Mesendoderm (in vitro differentiated cells): ENCODE data around the gene TTLL9.
A peak's percentile ranks its signal among the peaks of the same experiment; 100 is the strongest.

Source experiments
- DNase-seq: peaks from one replicate; pipeline ENCODE4 v3.0.0; 2013
- H2AK5ac ChIP-seq: 2 replicates; pipeline ENCODE4 v1.6.1; 2013; ENCODE audit warnings: low read length, inconsistent platforms
- H2BK120ac ChIP-seq: 2 replicates; pipeline ENCODE4 v1.6.1; 2013; ENCODE audit warnings: low read depth, mild to moderate bottlenecking, low read length, moderate library complexity, mixed read lengths
- H2BK15ac ChIP-seq: replicated peaks from 2 replicates; pipeline ENCODE4 v1.6.1; 2013; ENCODE audit warnings: low read depth, mild to moderate bottlenecking, moderate library complexity
- H2BK5ac ChIP-seq: 2 replicates; pipeline ENCODE4 v1.6.1; 2013; ENCODE audit warnings: low read length, inconsistent platforms
- H3K18ac ChIP-seq: 2 replicates; pipeline ENCODE4 v1.6.1; 2013; ENCODE audit warnings: mild to moderate bottlenecking, low read length, mixed read lengths
- H3K23ac ChIP-seq: one replicate; pipeline ENCODE4 v1.6.1; 2013; ENCODE audit warnings: low read length
- H3K27ac ChIP-seq: 2 replicates; pipeline ENCODE4 v1.5.1; 2013; ENCODE audit warnings: low read depth, mild to moderate bottlenecking, inconsistent platforms, low read length, moderate library complexity
- H3K27me3 ChIP-seq: 2 replicates; pipeline ENCODE4 v1.6.1; 2013; ENCODE audit warnings: low read length, control low read depth, mild to moderate bottlenecking, inconsistent platforms; ENCODE audit not compliant: insufficient read depth, poor library complexity
- H3K36me3 ChIP-seq: 2 replicates; pipeline ENCODE4 v1.6.1; 2013; ENCODE audit warnings: low read length, inconsistent platforms; ENCODE audit not compliant: control insufficient read depth, insufficient read depth
- H3K4ac ChIP-seq: one replicate; pipeline ENCODE4 v1.6.1; 2013; ENCODE audit warnings: low read depth, mild to moderate bottlenecking, low read length, moderate library complexity
- H3K4me1 ChIP-seq: 2 replicates; pipeline ENCODE4 v1.6.1; 2013; ENCODE audit warnings: low read depth, low read length, inconsistent platforms; ENCODE audit not compliant: control insufficient read depth
- H3K4me2 ChIP-seq: 2 replicates; pipeline ENCODE4 v1.6.1; 2013; ENCODE audit warnings: low read length
- H3K4me3 ChIP-seq: 2 replicates; pipeline ENCODE4 v1.5.1; 2013; ENCODE audit warnings: mild to moderate bottlenecking, low read length
- H3K56ac ChIP-seq: one replicate; pipeline ENCODE4 v1.6.1; 2013; ENCODE audit warnings: low read length
- H3K79me1 ChIP-seq: 2 replicates; pipeline ENCODE4 v1.6.1; 2013; ENCODE audit warnings: low read length, inconsistent platforms
- H3K79me2 ChIP-seq: 2 replicates; pipeline ENCODE4 v1.6.1; 2013; ENCODE audit warnings: mild to moderate bottlenecking, low read length; ENCODE audit not compliant: control insufficient read depth, insufficient read depth
- H3K9ac ChIP-seq: 2 replicates; pipeline ENCODE4 v1.6.1; 2013; ENCODE audit warnings: low read length, inconsistent platforms
- H4K5ac ChIP-seq: one replicate; pipeline ENCODE4 v1.6.1; 2013; ENCODE audit warnings: low read length
- H4K8ac ChIP-seq: one replicate; pipeline ENCODE4 v1.6.1; 2013; ENCODE audit warnings: low read depth, mild to moderate bottlenecking, control low read depth, low read length, moderate library complexity
- WGBS: extraction: QIAGEN DNeasy Blood & Tissue Kit; methylation state at CpG from one replicate; pipeline ENCODE4 v1.1.7; 2013; ENCODE audit warnings: low lambda C conversion rate, missing lambda C conversion rate; ENCODE audit not compliant: insufficient coverage; ENCODE audit errors: extremely low coverage; 5-methylcytosine and 5-hydroxymethylcytosine counted together

The TTLL9 gene

DNA sequence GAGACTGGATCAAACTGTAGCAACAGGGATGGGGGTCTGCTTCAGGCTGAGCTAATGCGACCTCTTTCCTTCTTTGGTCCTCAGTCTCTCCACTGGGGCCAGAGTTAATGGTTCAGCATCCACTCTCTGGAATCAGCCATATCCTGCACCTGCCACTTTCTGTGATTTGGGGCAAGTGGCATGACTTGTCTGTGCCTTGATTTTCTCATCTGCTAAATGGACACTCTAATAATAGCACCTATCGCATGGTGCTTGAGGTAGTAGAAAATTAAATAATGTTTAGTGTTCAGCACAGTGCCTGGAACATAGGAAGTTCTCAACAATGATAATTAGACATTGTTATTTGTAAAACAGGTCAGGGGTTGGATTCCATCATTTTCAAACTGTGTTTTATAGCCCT lies 103.9 kb downstream of the TTLL9 start:
- Histone ChIP-seq H2AK5ac (no peak overlapping the region), H3K4me2 (no peak overlapping the region), H2BK120ac (no peak overlapping the region), H3K4ac (no peak overlapping the region), H3K23ac (no peak overlapping the region), H3K27ac (no peak overlapping the region), H3K4me1 (peaks cover 2% of the 10 kb centered on the region), H3K9ac (no peak overlapping the region), H3K56ac (no peak overlapping the region), H4K8ac (no peak overlapping the region), H3K79me1 (no peaks in the 10 kb centered on the region), H3K4me3 (no peak overlapping the region), H3K18ac (no peak overlapping the region), H2BK5ac (no peak overlapping the region), H3K36me3 (no peaks in the 10 kb centered on the region), H3K27me3 (no peaks in the 10 kb centered on the region), H2BK15ac (no peak overlapping the region), H3K79me2 (no peaks in the 10 kb centered on the region), H4K5ac (no peak overlapping the region)
- WGBS, result no CpG with 5 or more reads among the region's 2 CpGs
- DNase-seq, result no peak

- peaks cover 2% of the 10 kb centered on the region for H3K4me1 ChIP-seq
- no peak overlapping the region for H2BK5ac ChIP-seq
- H3K36me3 ChIP-seq, result no peaks in the 10 kb centered on the region
- H3K27me3 ChIP-seq, result no peaks in the 10 kb centered on the region
- H2BK120ac ChIP-seq, result no peak overlapping the region
- no peaks in the 10 kb centered on the region for H3K79me1 ChIP-seq
- no CpG with 5 or more reads among the region's 10 CpGs for WGBS
- H3K79me2 ChIP-seq, result no peaks in the 10 kb centered on the region
- no peak overlapping the region for H2AK5ac ChIP-seq
- peak; percentile 38 for DNase-seq
- no peak overlapping the region for H3K23ac ChIP-seq
- H3K56ac ChIP-seq, result no peak overlapping the region
- H3K27ac ChIP-seq, result no peak overlapping the region
- no peak overlapping the region for H3K9ac ChIP-seq
- H4K8ac ChIP-seq, result no peak overlapping the region
- H3K4ac ChIP-seq, result no peak overlapping the region
- no peak overlapping the region for H3K4me3 ChIP-seq
- no peak overlapping the region for H2BK15ac ChIP-seq
- no peak overlapping the region for H3K4me2 ChIP-seq
- no peak overlapping the region for H4K5ac ChIP-seq
- no peak overlapping the region for H3K18ac ChIP-seq
These were observed 104.6 kb downstream of the TTLL9 start for GRCh38 chr20:31974951-31975487.

DNA sequence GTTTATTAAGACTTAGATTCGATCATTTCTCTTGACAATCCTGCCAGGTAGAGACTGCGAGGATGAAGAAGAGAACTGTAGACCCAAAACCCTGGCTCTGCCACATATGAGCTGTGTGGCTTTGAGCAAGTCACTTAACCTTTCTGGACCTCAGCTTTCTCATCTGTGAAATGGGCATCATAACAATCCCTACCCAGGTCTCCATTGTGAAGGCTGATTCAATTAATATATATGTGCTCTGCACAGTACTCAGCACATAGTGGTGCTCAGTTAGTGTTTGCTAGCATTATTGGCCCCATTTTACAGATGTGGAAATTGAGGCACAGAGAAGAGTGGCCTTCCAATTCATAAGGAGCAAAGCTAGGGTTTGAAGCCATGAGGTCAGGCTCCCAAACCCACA lies 105.4 kb downstream of the TTLL9 start:
- H3K4ac ChIP-seq, result no peak overlapping the region
- no peaks in the 10 kb centered on the region for H3K27me3 ChIP-seq
- no CpG with 5 or more reads among the region's 2 CpGs for WGBS
- no peak overlapping the region for H3K56ac ChIP-seq
- no peak overlapping the region for H4K8ac ChIP-seq
- H4K5ac ChIP-seq, result no peak overlapping the region
- H2BK120ac ChIP-seq, result no peak overlapping the region
- H3K4me2 ChIP-seq, result no peak overlapping the region
- no peaks in the 10 kb centered on the region for H3K79me2 ChIP-seq
- H3K79me1 ChIP-seq, result no peaks in the 10 kb centered on the region
- H3K36me3 ChIP-seq, result no peaks in the 10 kb centered on the region
- H3K4me3 ChIP-seq, result no peak overlapping the region
- H3K4me1 ChIP-seq, result peaks cover 2% of the 10 kb centered on the region
- no peak overlapping the region for H2BK5ac ChIP-seq
- H2AK5ac ChIP-seq, result no peak overlapping the region
- no peak overlapping the region for H3K27ac ChIP-seq
- no peak overlapping the region for H3K9ac ChIP-seq
- H2BK15ac ChIP-seq, result no peak overlapping the region
- H3K18ac ChIP-seq, result no peak overlapping the region
- H3K23ac ChIP-seq, result no peak overlapping the region
- DNase-seq, result no peak

DNA sequence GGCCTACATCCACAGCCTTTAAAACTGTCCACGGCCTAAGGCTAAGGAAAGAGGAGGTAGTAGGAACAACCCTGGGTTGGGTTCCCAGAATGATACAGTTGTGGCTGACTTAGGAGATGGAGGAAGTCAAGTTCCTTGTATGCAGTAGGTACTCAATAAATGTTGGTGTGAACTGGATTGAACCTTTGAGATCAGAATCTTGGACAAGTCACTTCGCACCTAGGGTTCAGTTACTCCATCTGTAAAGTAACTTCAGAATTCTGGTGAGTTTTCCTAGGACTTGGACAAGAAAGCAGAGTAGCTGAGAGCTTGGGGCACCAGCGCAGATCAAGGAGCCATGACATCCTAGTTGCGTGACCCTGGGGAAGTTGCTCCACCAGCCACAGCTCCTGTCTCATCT lies 106.6 kb downstream of the TTLL9 start:
- Histone ChIP-seq H3K79me2 (no peaks in the 10 kb centered on the region), H3K23ac (no peak overlapping the region), H3K56ac (no peak overlapping the region), H4K5ac (no peak overlapping the region), H3K18ac (no peak overlapping the region), H2BK120ac (no peak overlapping the region), H3K27me3 (no peaks in the 10 kb centered on the region), H2AK5ac (no peak overlapping the region), H3K27ac (no peak overlapping the region), H3K9ac (no peak overlapping the region), H3K4ac (no peak overlapping the region), H3K4me2 (no peak overlapping the region), H4K8ac (no peak overlapping the region), H3K36me3 (no peaks in the 10 kb centered on the region), H3K4me1 (peaks cover 2% of the 10 kb centered on the region), H2BK5ac (no peak overlapping the region), H3K79me1 (no peaks in the 10 kb centered on the region), H2BK15ac (no peak overlapping the region), H3K4me3 (no peak overlapping the region)
- DNase-seq, result no peak
- WGBS, result no CpG with 5 or more reads among the region's 4 CpGs

DNA sequence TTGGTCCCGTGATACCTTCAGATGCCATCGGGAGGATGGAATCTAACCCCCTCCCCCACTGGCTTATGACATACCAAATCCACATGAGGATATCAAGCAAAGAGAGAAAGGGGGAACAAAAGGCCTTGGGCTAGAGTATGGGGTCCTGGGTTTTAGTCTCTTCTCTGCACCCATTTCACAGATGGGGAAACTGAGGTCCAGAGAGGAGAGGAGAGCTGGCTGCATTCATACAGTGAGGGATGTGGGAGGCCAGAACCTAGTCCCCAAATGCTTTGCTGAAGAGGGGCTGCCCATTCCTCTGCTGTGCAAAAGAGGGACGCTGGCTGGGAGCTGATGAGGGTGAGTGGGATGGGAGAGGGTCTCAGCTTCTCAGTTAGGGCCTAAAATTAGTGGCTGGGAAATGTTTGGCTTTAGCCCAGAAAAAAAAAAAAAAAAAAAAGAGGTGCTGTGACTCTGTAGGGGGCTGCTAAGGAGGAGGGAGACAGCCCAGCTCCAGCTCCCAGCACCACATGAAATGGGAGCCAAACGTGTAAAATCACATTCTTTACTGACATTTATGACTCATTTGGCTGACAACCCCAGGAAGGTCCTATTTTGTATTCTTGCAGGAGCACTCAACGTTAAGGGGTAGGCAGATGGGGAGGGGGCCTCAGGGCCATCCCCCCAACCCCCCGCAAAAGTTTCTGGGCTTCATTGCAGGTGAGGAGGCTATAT lies 109.4 kb downstream of the TTLL9 start:
- WGBS, result no CpG with 5 or more reads among the region's 6 CpGs
- Histone ChIP-seq H3K18ac (no peak overlapping the region), H2BK15ac (no peak overlapping the region), H3K27me3 (no peaks in the 10 kb centered on the region), H3K79me1 (no peaks in the 10 kb centered on the region), H3K4me3 (no peak overlapping the region), H4K8ac (no peak overlapping the region), H2AK5ac (no peak overlapping the region), H3K56ac (no peak overlapping the region), H3K4me2 (no peak overlapping the region), H3K79me2 (no peaks in the 10 kb centered on the region), H3K4ac (no peak overlapping the region), H2BK5ac (no peak overlapping the region), H4K5ac (no peak overlapping the region), H3K9ac (no peak overlapping the region), H3K23ac (no peak overlapping the region), H2BK120ac (no peak overlapping the region), H3K4me1 (peaks cover 2% of the 10 kb centered on the region), H3K36me3 (no peaks in the 10 kb centered on the region), H3K27ac (no peak overlapping the region)
- DNase-seq, result peak; percentile 18

DNA sequence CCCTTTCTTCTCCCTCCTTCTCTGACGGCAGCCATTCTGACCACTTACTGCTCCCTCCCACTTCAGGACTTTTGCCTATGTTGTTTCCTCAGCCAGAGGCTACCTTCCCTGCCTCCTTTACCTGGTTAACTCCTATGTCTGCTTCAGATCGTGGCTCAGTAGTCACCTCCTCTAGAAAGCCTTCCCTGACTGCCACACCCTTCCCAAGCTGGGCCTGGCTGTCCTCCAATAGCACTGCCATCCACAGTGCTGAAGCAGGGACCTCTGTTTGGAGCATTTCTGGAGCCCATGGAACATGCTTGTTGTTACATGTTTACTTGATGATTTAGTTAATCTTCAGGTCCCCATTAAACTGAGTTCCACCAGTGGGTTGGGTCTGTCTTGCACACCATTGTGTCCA lies 111.3 kb downstream of the TTLL9 start:
- Histone ChIP-seq H3K56ac (no peak overlapping the region), H3K4ac (no peak overlapping the region), H3K23ac (no peak overlapping the region), H3K27ac (no peak overlapping the region), H3K4me2 (no peak overlapping the region), H3K36me3 (no peaks in the 10 kb centered on the region), H3K4me1 (no peaks in the 10 kb centered on the region), H3K79me1 (no peaks in the 10 kb centered on the region), H2BK5ac (no peak overlapping the region), H3K9ac (no peak overlapping the region), H3K27me3 (no peaks in the 10 kb centered on the region), H2BK120ac (no peak overlapping the region), H4K5ac (no peak overlapping the region), H2BK15ac (no peak overlapping the region), H3K4me3 (no peak overlapping the region), H3K79me2 (no peaks in the 10 kb centered on the region), H3K18ac (no peak overlapping the region), H2AK5ac (no peak overlapping the region), H4K8ac (no peak overlapping the region)
- no CpG with 5 or more reads among the region's 2 CpGs for WGBS
- DNase-seq, result no peak
